Stimulated activated CD8-positive, alpha-beta memory T cell treated with anti-CD3 and anti-CD28 coated beads, Interleukin-7, amount 100 ng/mL, for 1 hour (primary cell): ENCODE measurements around the gene HEG1.
A peak's percentile ranks its signal among the peaks of the same experiment; 100 is the strongest.

Experiments used
- DNase-seq, 2 donors: peaks; one replicate each; pipeline ENCODE4 v3.0.0-alpha.2; 2020; ENCODE audit warnings: low read depth in 2 of 2

HEG1 gene

GRCh38 chr3:124952282-124952855, 103.4 kb downstream of the HEG1 start:
- DNase-seq, result no peak

GRCh38 chr3:124951511-124952281, 104.1 kb downstream of the HEG1 start:
- no peak for DNase-seq

- no peak for DNase-seq
These were observed 105.8 kb downstream of the HEG1 start for GRCh38 chr3:124950026-124950425.

- no peak for DNase-seq
These were observed 113.2 kb downstream of the HEG1 start for GRCh38 chr3:124942613-124943012.

- DNase-seq, result no peak
These were observed 114.0 kb downstream of the HEG1 start for GRCh38 chr3:124941771-124942170.

GRCh38 chr3:124939661-124940060, 116.1 kb downstream of the HEG1 start:
- no peak for DNase-seq

GRCh38 chr3:124938896-124939295, 116.9 kb downstream of the HEG1 start:
- DNase-seq, result no peak

- no peak for DNase-seq
These were observed 118.7 kb downstream of the HEG1 start for GRCh38 chr3:124937049-124937448.

- DNase-seq, result no peak
These were observed 119.8 kb downstream of the HEG1 start for GRCh38 chr3:124935794-124936542.

GRCh38 chr3:124935264-124935663, 120.5 kb downstream of the HEG1 start:
- DNase-seq, result no peak

- no peak for DNase-seq
These were observed 121.2 kb downstream of the HEG1 start, which contains the start of gene MUC13 for GRCh38 chr3:124934577-124934976. MUC13 (minus strand) TSS chr3:124934751; CDS start chr3:124934712, 39 bp downstream.

GRCh38 chr3:124928333-124929202, 127.2 kb downstream of the HEG1 start:
- DNase-seq, result peak; percentile 28 to 42

GRCh38 chr3:124927574-124928045, 128.2 kb downstream of the HEG1 start:
- no peak for DNase-seq

- DNase-seq, result no peak
These were observed 129.2 kb downstream of the HEG1 start for GRCh38 chr3:124926426-124927101.

- DNase-seq, result no peak
These were observed 131.1 kb downstream of the HEG1 start for GRCh38 chr3:124924741-124925140.

- DNase-seq, result no peak
These were observed 132.0 kb downstream of the HEG1 start for GRCh38 chr3:124923833-124924232.

- no peak for DNase-seq
These were observed 135.1 kb downstream of the HEG1 start for GRCh38 chr3:124920718-124921117.

- no peak for DNase-seq
These were observed 136.0 kb downstream of the HEG1 start for GRCh38 chr3:124919756-124920155.

GRCh38 chr3:124918524-124918923, 137.3 kb downstream of the HEG1 start:
- DNase-seq, result no peak

- DNase-seq, result no peak
These were observed 138.9 kb downstream of the HEG1 start for GRCh38 chr3:124916837-124917409.
